Activated naive CD4-positive, alpha-beta T cell treated with Interleukin-2 at 50 U/mL for 16 hours (primary cell): ENCODE results near the gene CLEC16A.
A peak's percentile ranks its signal among the peaks of the same experiment; 100 is the strongest.

Source experiments
- DNase-seq: peaks from one replicate; pipeline ENCODE4 v3.0.0-alpha.2; 2020

The CLEC16A gene, protein sequence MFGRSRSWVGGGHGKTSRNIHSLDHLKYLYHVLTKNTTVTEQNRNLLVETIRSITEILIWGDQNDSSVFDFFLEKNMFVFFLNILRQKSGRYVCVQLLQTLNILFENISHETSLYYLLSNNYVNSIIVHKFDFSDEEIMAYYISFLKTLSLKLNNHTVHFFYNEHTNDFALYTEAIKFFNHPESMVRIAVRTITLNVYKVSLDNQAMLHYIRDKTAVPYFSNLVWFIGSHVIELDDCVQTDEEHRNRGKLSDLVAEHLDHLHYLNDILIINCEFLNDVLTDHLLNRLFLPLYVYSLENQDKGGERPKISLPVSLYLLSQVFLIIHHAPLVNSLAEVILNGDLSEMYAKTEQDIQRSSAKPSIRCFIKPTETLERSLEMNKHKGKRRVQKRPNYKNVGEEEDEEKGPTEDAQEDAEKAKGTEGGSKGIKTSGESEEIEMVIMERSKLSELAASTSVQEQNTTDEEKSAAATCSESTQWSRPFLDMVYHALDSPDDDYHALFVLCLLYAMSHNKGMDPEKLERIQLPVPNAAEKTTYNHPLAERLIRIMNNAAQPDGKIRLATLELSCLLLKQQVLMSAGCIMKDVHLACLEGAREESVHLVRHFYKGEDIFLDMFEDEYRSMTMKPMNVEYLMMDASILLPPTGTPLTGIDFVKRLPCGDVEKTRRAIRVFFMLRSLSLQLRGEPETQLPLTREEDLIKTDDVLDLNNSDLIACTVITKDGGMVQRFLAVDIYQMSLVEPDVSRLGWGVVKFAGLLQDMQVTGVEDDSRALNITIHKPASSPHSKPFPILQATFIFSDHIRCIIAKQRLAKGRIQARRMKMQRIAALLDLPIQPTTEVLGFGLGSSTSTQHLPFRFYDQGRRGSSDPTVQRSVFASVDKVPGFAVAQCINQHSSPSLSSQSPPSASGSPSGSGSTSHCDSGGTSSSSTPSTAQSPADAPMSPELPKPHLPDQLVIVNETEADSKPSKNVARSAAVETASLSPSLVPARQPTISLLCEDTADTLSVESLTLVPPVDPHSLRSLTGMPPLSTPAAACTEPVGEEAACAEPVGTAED

DNA sequence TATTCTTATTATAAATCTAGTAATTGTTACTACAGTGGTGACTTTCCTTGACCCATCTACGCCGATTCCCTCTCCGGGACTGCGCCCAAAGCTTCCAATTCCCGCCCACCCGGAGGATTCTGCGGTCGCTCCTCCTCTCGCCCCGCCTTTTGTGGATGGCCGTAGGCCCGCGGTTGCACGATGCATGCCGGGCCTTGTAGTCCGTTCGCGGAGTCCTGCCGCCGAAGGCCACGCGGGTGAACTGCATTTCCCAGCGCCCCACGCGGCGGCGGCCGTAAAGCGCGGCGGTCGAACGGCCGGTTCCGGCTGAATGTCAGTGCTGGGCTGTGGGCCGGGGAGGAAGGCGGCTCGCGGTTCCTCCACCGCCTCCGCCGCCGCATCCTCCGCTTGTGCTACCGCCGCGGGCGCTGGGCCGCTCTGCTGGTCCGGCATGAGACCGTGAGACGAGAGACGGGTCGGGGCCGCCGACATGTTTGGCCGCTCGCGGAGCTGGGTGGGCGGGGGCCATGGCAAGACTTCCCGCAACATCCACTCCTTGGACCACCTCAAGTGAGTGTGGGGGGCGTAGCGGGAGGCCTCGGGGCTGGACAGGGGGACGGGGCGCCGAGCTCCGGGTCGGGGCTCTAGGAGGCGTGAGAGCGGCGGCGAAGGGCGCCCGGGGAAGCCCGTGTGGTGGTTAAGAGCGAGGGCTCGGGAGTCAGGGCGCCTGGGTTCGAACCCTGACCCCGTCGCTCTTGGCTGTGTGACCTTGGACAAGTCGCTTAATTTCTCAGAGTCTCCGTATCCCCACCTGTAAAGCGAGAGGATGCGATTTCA is at the start of gene CLEC16A:
Gene CLEC16A, plus strand, starts transcription at position 316 of the 816 bp plus-strand sequence. Its CDS starts 154 bp downstream, at position 470.
- DNase-seq, result peak; percentile 96

DNA sequence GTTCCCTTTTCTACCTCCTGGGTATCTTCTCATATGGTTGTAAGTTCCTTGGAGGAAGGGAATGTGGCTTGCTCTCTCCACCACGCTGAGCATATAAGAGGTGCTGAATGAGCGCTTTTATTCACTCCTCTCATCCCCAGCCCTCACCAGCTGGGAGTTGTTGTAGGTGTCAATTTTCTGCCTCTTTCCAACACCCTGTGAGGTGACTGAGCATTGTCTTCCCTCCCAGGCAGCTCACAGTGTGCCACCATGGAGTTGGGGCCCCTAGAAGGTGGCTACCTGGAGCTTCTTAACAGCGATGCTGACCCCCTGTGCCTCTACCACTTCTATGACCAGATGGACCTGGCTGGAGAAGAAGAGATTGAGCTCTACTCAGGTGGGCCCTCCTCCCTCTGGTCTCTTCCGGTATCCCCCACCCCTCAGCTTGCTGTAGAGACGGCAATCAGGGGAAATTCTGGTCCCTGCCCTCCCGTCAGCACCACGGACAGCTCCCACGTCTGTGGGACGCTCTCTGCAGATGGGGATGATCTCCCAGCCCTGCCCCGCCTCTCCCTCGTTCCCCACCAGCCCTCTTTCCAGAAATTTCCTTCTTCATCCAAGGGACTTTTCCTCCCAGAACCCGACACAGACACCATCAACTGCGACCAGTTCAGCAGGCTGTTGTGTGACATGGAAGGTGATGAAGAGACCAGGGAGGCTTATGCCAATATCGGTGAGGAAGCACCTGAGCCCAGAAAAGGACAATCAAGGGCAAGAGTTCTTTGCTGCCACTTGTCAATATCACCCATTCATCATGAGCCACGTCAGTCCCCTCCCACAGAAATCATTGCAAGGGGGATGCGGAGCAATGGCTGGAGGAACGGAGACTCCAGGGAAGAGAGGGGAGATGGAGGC is 49.1 kb upstream of the CLEC16A start:
- DNase-seq, result peak; percentile 14

DNA sequence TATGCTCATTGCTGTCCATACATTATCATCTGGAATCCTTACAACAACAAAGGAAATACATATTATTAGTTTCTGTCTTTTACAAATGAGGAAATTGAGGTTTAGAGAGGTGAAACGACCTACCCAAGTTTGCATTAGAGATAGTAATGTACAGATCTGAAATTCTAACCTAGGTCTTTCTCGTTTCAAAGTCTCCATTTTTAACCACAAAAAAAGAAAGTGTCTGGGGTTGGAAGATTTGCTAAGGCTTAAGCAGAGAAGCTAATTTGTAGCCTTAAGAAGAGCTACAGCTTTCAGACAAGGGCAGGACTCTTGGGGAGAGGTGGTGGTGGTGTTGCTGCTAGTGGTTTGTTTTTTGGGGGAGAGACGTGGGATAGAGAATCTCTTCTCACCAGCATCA is 48.2 kb upstream of the CLEC16A start:
- DNase-seq, result no peak

DNA sequence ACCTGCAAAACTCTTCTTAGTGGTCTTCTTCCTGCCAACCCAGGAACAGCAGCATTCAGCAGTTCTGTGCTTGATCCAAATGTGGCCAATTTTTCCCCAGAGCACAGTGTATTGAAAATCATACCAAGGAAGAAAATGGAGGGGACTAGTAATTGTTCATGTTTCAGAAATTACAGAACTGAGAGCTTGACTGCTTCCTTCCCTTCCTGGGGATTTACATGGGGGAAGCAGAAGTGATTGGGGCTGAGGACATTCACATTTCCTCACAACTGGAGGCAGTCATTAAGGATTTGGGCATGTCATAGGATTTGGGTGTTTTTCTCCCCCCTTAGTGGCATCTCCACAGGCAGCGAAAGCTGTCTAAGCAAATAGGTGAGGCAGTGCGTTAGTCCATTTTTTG is 47.6 kb upstream of the CLEC16A start:
- no peak for DNase-seq

DNA sequence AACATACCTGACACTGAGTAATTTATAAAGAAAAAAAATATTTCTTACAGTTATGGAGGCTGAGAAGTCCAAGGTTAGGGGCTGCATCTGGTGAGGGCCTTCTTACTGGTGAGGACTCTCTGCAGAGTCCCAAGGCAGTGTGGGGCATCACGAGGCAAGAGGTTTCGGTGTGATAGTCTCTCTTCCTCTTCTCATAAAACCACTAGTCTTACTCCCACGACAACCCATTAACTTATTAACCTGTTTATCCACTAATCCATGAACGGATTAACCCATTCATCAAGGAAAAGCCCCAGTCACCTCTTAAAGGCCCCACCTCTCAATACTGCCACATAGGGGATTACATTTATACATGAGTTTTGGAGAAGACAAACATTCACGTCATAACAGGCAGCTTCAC is 47.2 kb upstream of the CLEC16A start:
- no peak for DNase-seq

DNA sequence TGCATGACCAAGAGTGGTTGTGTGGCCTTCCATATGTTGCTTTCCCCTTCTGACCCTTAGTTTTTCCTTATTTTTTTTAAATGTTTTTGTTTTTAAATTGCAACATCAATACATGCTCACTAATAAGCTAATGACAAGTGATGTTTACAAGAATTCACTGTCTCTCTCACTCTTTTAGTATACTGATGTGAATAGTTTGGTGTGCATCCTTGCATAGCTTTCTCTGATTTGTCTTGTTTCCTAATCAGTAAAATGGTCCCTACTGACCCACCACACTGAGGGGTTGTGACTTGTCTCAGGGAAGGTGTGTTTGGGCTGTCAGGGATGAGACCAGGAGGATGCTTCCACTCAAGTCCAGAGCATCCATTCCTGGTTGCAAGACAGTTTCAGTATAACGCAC is 41.4 kb upstream of the CLEC16A start:
- no peak for DNase-seq

DNA sequence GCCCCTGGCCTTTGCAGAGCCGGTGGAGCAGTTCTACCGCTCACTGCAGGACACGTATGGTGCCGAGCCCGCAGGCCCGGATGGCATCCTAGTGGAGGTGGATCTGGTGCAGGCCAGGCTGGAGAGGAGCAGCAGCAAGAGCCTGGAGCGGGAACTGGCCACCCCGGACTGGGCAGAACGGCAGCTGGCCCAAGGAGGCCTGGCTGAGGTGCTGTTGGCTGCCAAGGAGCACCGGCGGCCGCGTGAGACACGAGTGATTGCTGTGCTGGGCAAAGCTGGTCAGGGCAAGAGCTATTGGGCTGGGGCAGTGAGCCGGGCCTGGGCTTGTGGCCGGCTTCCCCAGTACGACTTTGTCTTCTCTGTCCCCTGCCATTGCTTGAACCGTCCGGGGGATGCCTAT is 37.9 kb upstream of the CLEC16A start:
- DNase-seq, result no peak

DNA sequence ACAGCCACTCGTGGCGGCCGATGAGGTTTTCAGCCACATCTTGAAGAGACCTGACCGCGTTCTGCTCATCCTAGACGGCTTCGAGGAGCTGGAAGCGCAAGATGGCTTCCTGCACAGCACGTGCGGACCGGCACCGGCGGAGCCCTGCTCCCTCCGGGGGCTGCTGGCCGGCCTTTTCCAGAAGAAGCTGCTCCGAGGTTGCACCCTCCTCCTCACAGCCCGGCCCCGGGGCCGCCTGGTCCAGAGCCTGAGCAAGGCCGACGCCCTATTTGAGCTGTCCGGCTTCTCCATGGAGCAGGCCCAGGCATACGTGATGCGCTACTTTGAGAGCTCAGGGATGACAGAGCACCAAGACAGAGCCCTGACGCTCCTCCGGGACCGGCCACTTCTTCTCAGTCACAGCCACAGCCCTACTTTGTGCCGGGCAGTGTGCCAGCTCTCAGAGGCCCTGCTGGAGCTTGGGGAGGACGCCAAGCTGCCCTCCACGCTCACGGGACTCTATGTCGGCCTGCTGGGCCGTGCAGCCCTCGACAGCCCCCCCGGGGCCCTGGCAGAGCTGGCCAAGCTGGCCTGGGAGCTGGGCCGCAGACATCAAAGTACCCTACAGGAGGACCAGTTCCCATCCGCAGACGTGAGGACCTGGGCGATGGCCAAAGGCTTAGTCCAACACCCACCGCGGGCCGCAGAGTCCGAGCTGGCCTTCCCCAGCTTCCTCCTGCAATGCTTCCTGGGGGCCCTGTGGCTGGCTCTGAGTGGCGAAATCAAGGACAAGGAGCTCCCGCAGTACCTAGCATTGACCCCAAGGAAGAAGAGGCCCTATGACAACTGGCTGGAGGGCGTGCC is 37.2 kb upstream of the CLEC16A start:
- DNase-seq, result no peak

DNA sequence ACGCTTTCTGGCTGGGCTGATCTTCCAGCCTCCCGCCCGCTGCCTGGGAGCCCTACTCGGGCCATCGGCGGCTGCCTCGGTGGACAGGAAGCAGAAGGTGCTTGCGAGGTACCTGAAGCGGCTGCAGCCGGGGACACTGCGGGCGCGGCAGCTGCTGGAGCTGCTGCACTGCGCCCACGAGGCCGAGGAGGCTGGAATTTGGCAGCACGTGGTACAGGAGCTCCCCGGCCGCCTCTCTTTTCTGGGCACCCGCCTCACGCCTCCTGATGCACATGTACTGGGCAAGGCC is 36.7 kb upstream of the CLEC16A start:
- no peak for DNase-seq

DNA sequence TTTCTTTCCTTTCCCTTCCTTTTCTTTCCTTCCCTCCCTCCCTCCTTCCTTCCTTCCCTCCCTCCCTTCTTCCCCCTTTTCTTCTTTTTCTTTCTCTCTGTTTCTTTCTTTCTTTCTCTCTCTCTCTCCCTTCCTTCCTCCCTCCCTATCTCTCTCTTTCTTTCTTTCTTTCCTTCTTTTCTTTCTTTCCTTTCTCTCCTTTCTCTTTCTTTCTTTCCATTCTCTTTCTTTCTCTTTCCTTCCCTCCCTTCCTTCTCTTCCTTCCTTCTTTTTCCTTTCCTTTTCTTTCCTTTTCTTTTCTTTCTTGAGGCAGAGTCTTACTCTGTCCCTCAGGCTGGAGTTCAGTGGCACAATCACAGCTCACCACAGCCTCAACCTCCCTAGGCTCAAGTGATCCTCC is 33.1 kb upstream of the CLEC16A start:
- DNase-seq, result no peak

DNA sequence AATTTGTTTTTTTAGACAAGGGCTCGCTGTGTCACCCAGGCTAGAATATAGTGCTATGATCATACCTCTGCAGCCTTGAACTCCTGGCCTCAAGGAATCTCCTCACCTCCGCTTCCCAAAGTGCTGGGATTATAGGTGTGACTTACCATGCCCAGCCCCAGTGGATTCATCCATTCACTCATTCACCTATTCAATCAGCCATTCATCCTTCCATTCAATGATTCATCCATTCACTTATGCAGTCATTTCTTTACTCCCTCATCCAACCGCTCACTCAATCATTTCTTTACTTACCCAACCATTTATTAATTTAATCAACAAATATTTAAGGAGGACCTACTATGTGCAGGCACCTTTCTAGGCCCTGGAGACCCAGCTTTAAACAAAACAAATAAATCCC is 27.8 kb upstream of the CLEC16A start:
- DNase-seq, result no peak

DNA sequence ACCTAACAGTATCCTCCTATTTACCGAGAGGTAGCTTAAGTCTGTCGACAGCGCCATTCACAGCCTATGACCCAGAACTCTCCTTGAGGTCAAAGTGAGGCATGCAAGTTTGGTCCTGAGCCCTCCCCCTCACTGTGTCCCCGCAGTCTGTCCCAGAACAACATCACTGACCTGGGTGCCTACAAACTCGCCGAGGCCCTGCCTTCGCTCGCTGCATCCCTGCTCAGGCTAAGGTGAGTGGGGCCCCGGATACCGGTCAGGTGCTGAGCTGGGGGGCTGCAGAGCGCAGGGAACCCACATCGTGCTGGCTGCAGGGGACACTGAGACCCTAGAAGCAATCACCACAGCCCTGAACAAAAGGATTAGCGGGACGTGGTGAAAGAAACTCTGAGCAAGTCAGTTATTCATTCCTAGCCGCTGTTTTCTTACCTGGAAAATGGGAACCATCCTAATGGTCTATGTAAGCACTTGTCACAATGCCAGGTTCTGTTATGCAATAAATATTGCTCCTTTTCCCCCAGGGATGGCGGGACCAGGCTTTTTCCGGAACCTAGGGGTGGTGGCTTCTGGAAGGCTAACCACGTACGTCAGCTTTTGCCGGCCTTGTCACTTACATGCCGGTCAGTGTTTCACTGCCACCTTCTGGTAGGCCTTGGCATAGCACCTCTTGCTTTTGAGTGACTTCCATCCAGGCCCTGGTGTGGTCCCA is 25.9 kb upstream of the CLEC16A start:
- peak; percentile 85 for DNase-seq

DNA sequence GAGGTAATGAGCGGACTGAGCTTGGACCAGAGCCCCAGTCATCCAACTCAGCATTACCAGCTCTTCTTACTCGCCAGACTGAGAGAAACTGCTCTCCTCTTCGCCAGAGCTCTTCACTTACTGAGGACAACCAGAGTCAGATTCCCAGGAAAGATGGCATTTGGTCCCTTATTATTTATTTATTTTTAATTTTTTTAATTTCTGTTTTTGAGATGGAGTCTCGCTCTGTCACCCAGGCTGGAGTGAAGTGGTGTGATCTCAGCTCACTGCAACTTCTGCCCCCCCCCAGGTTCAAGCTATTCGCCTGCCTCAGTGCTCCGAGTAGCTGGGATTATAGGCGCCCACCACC is 25.4 kb upstream of the CLEC16A start:
- DNase-seq, result no peak

DNA sequence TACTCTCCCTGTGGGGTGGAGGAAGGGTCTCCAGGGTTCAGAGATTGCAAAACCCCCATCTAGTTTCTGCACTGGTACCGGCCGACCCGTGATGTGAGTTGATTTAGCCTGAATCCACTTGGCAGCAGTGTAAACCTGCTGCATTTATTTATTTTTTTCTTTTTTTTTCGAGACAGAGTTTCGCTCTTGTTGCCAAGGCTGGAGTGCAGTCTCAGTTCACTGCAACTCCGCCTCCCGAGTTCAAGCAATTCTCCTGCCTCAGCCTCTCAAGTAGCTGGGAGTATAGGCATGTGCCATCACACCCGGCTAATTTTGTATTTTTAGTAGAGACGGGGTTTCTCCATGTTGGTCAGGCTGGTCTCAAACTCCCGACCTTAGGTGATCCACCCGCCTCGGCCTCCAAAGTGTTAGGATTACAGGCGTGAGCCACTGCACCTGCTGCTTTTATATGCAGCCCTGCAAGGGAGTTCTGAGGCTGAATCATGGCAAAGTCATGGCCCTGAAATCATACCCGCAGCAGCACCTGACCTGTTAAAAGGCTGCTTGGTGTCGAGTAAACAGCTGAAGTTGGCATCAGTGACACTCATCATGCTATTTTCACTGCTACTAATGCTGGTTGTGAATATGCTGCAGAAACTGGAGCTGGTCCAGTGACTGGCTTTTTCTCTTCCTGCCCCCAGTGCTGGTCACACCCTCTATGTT is 23.5 kb upstream of the CLEC16A start:
- no peak for DNase-seq

DNA sequence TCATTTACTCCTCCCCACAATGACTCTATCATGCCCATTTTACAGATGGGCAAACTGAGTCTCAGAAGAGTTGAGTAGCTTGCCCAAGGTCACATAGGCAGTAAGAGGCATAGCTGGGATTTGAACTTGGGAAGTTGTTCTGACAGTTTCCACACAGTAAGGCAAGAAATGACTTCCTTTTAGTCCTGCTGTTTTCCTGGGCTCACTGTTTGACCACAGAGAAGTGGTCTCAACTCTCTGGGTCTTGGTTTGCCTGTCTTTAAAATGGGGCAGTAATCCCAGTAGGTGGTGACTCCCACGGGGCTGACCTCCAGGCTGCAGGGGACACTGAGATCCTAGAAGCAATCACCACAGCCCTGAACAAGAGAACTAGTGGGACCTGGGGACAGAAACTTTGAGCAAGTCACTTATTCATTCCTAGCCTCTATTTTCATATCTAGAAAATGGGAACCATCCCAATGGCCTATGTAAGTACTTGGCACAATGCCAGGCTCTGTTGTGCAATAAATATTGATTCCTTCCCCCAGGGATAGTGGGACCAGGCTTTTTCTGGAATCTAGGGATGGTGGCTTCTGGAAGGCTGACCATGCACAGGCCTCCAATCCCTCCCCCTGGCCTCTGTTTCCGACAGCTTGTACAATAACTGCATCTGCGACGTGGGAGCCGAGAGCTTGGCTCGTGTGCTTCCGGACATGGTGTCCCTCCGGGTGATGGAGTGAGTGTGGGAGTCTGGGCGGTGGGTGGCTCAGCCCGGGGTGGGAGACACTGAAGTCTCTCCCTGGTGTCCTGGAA is 22.6 kb upstream of the CLEC16A start:
- no peak for DNase-seq

DNA sequence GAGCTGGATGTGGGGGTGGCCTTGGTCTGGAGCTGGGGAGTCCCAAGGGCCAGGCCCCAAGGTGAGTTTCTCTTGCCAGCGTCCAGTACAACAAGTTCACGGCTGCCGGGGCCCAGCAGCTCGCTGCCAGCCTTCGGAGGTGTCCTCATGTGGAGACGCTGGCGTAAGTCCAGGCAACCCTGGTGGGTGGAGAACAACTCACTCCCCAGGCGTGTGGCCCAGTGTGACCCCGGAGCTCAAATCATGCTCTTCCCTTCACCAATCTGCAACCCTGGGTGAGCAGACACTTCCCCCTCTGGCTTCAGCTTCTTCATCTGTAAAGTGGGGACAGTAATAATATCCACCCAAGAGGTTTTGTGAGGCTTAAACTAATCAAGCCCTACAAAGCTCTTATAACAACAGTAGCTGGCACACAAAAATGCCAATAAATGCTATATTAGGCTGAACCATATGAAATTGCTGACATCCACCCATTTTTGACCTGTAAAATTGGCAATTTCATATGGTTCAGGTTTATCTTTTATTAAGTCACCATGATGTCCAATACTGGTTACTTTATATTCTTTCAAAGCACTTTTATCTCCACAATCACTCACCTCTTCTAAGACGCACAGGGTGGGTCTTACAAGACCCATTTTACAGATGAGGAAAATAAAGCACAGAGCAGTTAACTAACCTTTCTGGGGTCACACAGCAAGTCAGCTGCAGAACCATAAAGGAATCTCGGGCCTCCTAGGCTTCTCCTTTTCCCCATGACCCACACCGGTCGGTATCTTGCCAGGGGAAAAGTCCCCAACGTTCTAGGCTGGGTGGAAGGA is 21.8 kb upstream of the CLEC16A start:
- no peak for DNase-seq

DNA sequence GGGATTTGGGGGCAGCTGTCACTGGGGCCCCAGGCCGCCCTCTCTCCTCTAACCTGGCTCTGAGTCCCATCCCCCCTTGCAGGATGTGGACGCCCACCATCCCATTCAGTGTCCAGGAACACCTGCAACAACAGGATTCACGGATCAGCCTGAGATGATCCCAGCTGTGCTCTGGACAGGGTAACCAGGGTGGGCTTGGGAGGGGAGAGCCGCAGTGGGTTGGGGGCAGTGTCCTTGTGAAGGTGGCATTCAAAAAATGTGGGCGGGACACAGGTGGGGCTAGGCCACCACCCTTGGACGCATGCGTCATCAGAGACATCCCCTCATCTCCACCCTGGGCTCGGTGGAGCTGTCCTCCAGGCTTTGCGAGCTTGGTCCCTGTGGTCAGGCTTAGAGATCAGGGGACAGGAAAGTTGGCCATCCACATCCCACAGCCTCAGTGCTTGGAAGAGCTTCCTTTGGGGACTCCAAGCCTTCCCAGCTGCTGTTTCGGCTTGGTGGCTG is 21.2 kb upstream of the CLEC16A start:
- no peak for DNase-seq
